ENCODE results near the gene KCNJ15.
A peak's percentile ranks its signal among the peaks of the same experiment; 100 is the strongest.

KCNJ15 gene

GRCh38 chr21:38326899-38327298, 70.1 kb downstream of the KCNJ15 start:
- no peak for DNase-seq (ENCODE audit: low read depth)

GRCh38 chr21:38327984-38328383, 71.2 kb downstream of the KCNJ15 start:
- no peak for DNase-seq (ENCODE audit: low read depth)

GRCh38 chr21:38329162-38329561, 72.4 kb downstream of the KCNJ15 start:
- DNase-seq (ENCODE audit: low read depth) = no peak

- no peak for DNase-seq (ENCODE audit: low read depth)
Measured at GRCh38 chr21:38330666-38331065, 73.9 kb downstream of the KCNJ15 start.

GRCh38 chr21:38333301-38334272, 76.8 kb downstream of the KCNJ15 start:
- DNase-seq (ENCODE audit: low read depth) = no peak

GRCh38 chr21:38334866-38335265, 78.1 kb downstream of the KCNJ15 start:
- no peak for DNase-seq (ENCODE audit: low read depth)

- no peak for DNase-seq (ENCODE audit: low read depth)
Measured at GRCh38 chr21:38337793-38338192, 81.0 kb downstream of the KCNJ15 start.

GRCh38 chr21:38340131-38340530, 83.3 kb downstream of the KCNJ15 start:
- DNase-seq (ENCODE audit: low read depth) = no peak

GRCh38 chr21:38341546-38342012, 84.8 kb downstream of the KCNJ15 start:
- no peak for DNase-seq (ENCODE audit: low read depth)

- DNase-seq (ENCODE audit: low read depth) = no peak
Measured at GRCh38 chr21:38342739-38343138, 85.9 kb downstream of the KCNJ15 start.

GRCh38 chr21:38343691-38344090, 86.9 kb downstream of the KCNJ15 start:
- DNase-seq (ENCODE audit: low read depth) = no peak

GRCh38 chr21:38346286-38346685, 89.5 kb downstream of the KCNJ15 start:
- DNase-seq (ENCODE audit: low read depth) = no peak

- peak; percentile 88 for DNase-seq (ENCODE audit: low read depth)
Measured at GRCh38 chr21:38349111-38349746, 92.4 kb downstream of the KCNJ15 start.

- no peak for DNase-seq (ENCODE audit: low read depth)
Measured at GRCh38 chr21:38349977-38350376, 93.2 kb downstream of the KCNJ15 start.

GRCh38 chr21:38350684-38351083, 93.9 kb downstream of the KCNJ15 start:
- no peak for DNase-seq (ENCODE audit: low read depth)

GRCh38 chr21:38351176-38351959, 94.6 kb downstream of the KCNJ15 start:
- DNase-seq (ENCODE audit: low read depth) = no peak

GRCh38 chr21:38351961-38352521, 95.2 kb downstream of the KCNJ15 start:
- DNase-seq (ENCODE audit: low read depth) = peak; percentile 60

GRCh38 chr21:38352536-38353219, 95.9 kb downstream of the KCNJ15 start:
- no peak for DNase-seq (ENCODE audit: low read depth)

- DNase-seq (ENCODE audit: low read depth) = no peak
Measured at GRCh38 chr21:38354231-38354630, 97.4 kb downstream of the KCNJ15 start.

GRCh38 chr21:38354746-38355145, 98.0 kb downstream of the KCNJ15 start:
- DNase-seq (ENCODE audit: low read depth) = no peak

GRCh38 chr21:38355353-38355752, 98.6 kb downstream of the KCNJ15 start:
- no peak for DNase-seq (ENCODE audit: low read depth)
